Testis (tissue), 2 donors: ENCODE results near the gene CCSER1.

ENCODE experiments used
- POLR2A ChIP-seq: fragments of 450-650 bp; IDR thresholded peaks from one replicate; pipeline ENCODE4 v1.6.1; 2017; ENCODE audit warnings: antibody characterized with exemption, mild to moderate bottlenecking, moderate library complexity
- TF ChIP-seq, protein P1 (sequence below), 3 experiments: fragments of 450-650 bp in 2 of 3; fragments of 200-600 bp in 1 of 3; sonication (generic) in 1 of 3; IDR thresholded peaks; one replicate each; pipeline ENCODE4 v1.5.1; 2016 to 2019; ENCODE audit warnings: antibody characterized with exemption in 3 of 3, mild to moderate bottlenecking in 2 of 3, moderate library complexity in 1 of 3

DNA sequence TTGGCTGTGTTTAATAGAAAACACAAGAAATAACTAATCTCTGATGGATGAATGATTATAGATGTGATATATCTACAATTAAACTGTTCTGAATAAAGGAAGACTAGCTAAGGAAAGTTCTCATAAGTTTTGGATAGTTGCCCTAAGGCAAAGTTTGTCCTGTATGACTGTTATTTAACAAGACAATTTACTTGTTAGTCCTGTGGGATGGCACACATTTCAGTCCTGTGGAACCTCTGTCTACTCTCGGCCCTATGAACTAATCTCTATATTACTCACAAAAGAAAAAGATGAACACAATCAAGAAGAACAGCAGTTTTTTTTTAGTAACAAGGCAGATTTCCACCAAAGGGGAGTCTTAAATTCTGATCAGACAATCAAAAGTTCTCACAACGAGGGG, 314.6 kb downstream of the CCSER1 start:
- TF ChIP-seq, protein P1, sequence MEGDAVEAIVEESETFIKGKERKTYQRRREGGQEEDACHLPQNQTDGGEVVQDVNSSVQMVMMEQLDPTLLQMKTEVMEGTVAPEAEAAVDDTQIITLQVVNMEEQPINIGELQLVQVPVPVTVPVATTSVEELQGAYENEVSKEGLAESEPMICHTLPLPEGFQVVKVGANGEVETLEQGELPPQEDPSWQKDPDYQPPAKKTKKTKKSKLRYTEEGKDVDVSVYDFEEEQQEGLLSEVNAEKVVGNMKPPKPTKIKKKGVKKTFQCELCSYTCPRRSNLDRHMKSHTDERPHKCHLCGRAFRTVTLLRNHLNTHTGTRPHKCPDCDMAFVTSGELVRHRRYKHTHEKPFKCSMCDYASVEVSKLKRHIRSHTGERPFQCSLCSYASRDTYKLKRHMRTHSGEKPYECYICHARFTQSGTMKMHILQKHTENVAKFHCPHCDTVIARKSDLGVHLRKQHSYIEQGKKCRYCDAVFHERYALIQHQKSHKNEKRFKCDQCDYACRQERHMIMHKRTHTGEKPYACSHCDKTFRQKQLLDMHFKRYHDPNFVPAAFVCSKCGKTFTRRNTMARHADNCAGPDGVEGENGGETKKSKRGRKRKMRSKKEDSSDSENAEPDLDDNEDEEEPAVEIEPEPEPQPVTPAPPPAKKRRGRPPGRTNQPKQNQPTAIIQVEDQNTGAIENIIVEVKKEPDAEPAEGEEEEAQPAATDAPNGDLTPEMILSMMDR (IDR thresholded peaks at IDR 0.05): no peak
- TF ChIP-seq POLR2A: no peak
